ENCODE data around the gene WHRN. TPM values are rescaled to one million over a fixed set of nuclear protein-coding genes. Genes with fewer than 3 reads are reported as not detected.

Gene WHRN
- total RNA-seq, 4 donors from 2014 or later, result 3.7 to 13.2 (median 6.0) TPM

DNA sequence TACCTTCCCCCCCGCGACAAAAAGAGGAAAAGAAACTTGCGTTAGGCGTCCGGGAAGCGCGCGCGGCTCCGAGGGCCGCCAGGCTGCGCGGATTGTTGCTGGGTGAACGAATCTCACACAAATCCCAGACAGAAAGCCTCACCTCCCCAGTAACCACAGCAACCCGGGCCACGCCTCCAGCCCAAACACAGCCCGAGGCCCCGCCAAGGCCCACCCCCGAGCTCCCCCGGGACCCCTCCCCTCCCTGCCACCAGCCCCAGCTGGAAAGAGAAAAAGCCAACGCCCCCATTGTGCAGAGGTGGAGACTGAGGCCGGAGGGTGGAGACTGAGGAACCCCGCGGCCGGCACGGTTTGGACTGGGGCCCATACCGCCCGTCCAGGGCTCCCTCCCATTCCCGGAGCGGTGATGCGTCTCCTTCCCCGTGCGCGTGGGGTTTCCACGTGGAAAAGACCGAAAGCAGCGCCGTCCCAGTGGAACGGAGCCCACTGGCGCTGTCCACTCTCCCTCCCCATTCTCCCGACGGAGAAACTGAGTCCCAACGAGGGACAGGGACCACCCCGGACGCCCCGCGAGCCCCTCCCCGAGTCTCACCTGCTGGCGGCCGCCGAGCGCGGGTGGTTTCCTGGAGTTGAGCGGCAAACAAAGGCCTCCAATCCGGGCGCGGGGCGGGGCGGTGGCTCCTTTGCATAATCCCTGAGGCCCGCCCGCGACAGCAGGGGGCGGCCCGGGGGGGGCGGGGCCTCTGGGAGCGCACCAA is 107.2 kb downstream of the WHRN start:
- WGBS, 2 donors, result 0% methylated on average over 29 to 61 of the region's 66 CpGs
- peak; percentile 96 to 98 for DNase-seq (ENCODE audit: low spot score in 2 of 2)
- H3K27me3 ChIP-seq, result no peaks in the 10 kb centered on the region
- peak overlapping the region; percentile 72 to 74 (median 72) for H3K4me3 ChIP-seq
- H3K27ac ChIP-seq, result peak overlapping the region; percentile 53 to 90 (median 80)
- no peaks in the 10 kb centered on the region for H3K9me3 ChIP-seq
- TF ChIP-seq, protein P1, sequence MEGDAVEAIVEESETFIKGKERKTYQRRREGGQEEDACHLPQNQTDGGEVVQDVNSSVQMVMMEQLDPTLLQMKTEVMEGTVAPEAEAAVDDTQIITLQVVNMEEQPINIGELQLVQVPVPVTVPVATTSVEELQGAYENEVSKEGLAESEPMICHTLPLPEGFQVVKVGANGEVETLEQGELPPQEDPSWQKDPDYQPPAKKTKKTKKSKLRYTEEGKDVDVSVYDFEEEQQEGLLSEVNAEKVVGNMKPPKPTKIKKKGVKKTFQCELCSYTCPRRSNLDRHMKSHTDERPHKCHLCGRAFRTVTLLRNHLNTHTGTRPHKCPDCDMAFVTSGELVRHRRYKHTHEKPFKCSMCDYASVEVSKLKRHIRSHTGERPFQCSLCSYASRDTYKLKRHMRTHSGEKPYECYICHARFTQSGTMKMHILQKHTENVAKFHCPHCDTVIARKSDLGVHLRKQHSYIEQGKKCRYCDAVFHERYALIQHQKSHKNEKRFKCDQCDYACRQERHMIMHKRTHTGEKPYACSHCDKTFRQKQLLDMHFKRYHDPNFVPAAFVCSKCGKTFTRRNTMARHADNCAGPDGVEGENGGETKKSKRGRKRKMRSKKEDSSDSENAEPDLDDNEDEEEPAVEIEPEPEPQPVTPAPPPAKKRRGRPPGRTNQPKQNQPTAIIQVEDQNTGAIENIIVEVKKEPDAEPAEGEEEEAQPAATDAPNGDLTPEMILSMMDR (IDR thresholded peaks at IDR 0.05), result peak in 2 of 5 experiments; percentile 15 to 47
- peak; percentile 36 to 85 for TF ChIP-seq EP300 (IDR thresholded peaks at IDR 0.05)
- peak; percentile 17 to 80 for TF ChIP-seq POLR2A (IDR thresholded peaks at IDR 0.05)
- no peaks in the 10 kb centered on the region for H3K36me3 ChIP-seq
- peaks cover 0 to 45% (median 17%) of the 10 kb centered on the region in 4 donors for H3K4me1 ChIP-seq

DNA sequence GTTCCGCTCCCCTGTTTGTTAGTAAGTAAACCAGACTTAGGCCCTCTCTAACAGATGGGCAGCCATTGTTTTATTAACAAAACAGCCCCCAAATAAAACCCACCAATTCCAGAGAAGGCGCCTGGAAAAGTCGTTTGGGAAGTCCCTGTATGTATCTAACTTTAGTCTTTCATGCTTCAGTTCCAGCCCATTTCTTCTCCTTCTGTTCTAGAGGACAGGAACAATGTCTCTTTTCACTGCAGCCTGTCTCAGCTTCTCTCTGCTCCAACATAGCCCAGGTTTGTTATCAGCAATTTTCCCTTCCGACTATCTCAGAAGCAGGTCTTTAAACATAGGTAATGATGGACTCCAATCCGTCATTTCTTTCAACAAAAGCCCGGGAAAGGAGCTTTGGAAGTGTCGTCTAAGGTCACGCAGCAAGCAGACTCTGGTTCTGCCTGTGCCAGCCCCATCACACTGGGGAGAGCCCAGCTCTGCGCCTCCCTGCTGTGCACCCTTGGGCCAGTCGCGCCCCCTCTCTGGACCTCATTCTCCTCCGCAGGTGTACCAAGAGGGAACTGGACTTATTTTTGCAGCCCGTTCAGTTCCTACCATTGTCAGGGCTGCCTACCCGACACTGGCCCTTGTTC is 107.9 kb downstream of the WHRN start:
- no peak for DNase-seq (ENCODE audit: low spot score in 2 of 2)
- Histone ChIP-seq H3K27ac (peak overlapping the region; percentile 53 to 90 (median 80)), H3K9me3 (no peaks in the 10 kb centered on the region), H3K27me3 (no peaks in the 10 kb centered on the region), H3K36me3 (no peaks in the 10 kb centered on the region), H3K4me1 (peaks cover 0 to 52% (median 24%) of the 10 kb centered on the region in 4 donors), H3K4me3 (peak overlapping the region; percentile 72 to 74 (median 72))
- WGBS, 2 donors, result 22 to 27% methylated on average over 10 to 14 of the region's 14 CpGs
- no peak for TF ChIP-seq POLR2A (IDR thresholded peaks at IDR 0.05)
- TF ChIP-seq, protein P1 (IDR thresholded peaks at IDR 0.05), result no peak
- no peak for TF ChIP-seq EP300 (IDR thresholded peaks at IDR 0.05)

DNA sequence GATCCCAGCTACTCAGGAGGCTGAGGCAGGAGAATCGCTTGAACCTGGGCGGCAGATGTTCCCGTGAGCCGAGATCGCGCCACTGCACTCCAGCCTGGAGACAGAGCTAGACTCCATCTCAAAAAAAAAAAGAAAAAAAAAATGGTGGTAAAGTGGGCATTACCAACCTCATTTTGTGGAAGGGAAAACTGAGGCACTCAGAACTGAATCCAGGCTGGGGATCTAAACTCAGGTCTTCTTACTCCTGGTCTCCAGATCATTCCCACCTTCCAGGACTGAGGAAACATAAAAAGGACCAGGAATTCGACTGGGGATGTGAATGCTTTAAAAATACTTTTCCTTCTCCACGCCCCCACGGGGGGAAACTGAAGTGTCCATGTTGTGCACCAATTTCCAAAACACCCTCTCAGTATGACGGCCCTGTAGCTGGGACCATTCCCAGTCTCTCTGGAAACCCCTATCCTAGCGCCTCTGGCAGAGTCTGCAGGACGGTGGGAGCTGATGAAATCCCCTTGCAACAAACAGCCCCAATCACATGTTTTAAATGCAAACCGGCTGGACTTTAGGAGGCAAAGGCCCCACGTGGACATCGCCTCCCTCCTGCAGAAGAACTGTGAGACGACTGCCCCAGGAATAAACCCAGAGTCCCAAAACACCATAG is 108.6 kb downstream of the WHRN start:
- 51 to 54% methylated on average over 16 of the region's 16 CpGs for WGBS, 2 donors
- peaks cover 0 to 55% (median 28%) of the 10 kb centered on the region in 4 donors for H3K4me1 ChIP-seq
- H3K4me3 ChIP-seq, result peak overlapping the region in 2 of 4 donors; percentile 72 to 74
- no peak for DNase-seq (ENCODE audit: low spot score in 2 of 2)
- TF ChIP-seq POLR2A (IDR thresholded peaks at IDR 0.05) (no peak), EP300 (IDR thresholded peaks at IDR 0.05) (peak in 1 of 2 donors; percentile 5)
- TF ChIP-seq, protein P1 (IDR thresholded peaks at IDR 0.05), result no peak
- no peaks in the 10 kb centered on the region for H3K9me3 ChIP-seq
- H3K27ac ChIP-seq, result peak overlapping the region in 3 of 4 donors; percentile 76 to 90 (median 85)
- H3K36me3 ChIP-seq, result no peaks in the 10 kb centered on the region
- no peaks in the 10 kb centered on the region for H3K27me3 ChIP-seq

DNA sequence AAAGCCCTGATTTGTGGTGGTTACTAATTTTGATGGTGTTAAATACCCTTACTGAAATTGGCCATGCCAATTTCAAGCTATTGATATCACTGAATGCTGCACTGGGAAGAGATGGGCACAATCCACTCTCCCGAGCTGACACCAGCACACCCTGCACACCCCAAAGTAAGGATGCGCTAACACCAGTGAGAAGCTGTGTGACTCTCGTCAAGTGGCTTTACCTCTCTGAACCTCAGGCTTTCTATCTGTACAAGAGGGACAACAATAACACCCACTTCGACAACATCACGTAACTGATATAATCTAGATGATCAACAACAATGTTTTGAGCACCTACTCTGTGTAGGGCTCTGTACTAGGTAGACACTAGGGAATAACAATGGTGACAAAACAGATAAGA is 109.5 kb downstream of the WHRN start:
- Histone ChIP-seq H3K4me3 (no peak overlapping the region), H3K27me3 (no peaks in the 10 kb centered on the region), H3K9me3 (no peaks in the 10 kb centered on the region), H3K4me1 (peaks cover 0 to 62% (median 28%) of the 10 kb centered on the region in 4 donors), H3K36me3 (no peaks in the 10 kb centered on the region), H3K27ac (peak overlapping the region in 2 of 4 donors; percentile 76 to 79)
- TF ChIP-seq EP300 (IDR thresholded peaks at IDR 0.05), result no peak
- TF ChIP-seq, protein P1 (IDR thresholded peaks at IDR 0.05), result no peak
- TF ChIP-seq POLR2A (IDR thresholded peaks at IDR 0.05), result no peak
- DNase-seq (ENCODE audit: low spot score in 2 of 2), result no peak
- WGBS, 2 donors, result 95 to 98% methylated on average over 5 of the region's 5 CpGs

All from tibial nerve (tissue), 4 donors.